Activated CD4-positive, alpha-beta T cell treated with anti-CD3 and anti-CD28 coated beads for 4 hours (primary cell): ENCODE measurements around the gene PPTC7.
"Not testable (repeated sequence)": the region's sequence is repeated elsewhere in the genome, so short reads cannot be mapped to it uniquely, and the experiment has no call there.

ENCODE experiments used
- DNase-seq, 2 donors: peaks; one replicate each; pipeline ENCODE4 v3.0.0-alpha.2; 2020

The PPTC7 gene

GRCh38 chr12:110585231-110585799 is 2.2 kb upstream of the PPTC7 start:
- DNase-seq, result peak; percentile 52 to 56

GRCh38 chr12:110582276-110583136 is 612 bp downstream of the PPTC7 start:
- DNase-seq, result peak; percentile 82 to 85

- DNase-seq, result no peak
These were observed 1.2 kb downstream of the PPTC7 start for GRCh38 chr12:110581931-110582275.

GRCh38 chr12:110579535-110580253 is 3.4 kb downstream of the PPTC7 start:
- DNase-seq, result no peak

GRCh38 chr12:110578694-110579534 is 4.2 kb downstream of the PPTC7 start:
- DNase-seq, result peak in 1 of 2 donors; percentile 42

GRCh38 chr12:110577864-110578693 is 5.0 kb downstream of the PPTC7 start:
- DNase-seq, result peak; percentile 48

- DNase-seq, result no peak
These were observed 6.6 kb downstream of the PPTC7 start for GRCh38 chr12:110576504-110576903.

- DNase-seq, result no peak
These were observed 7.8 kb downstream of the PPTC7 start for GRCh38 chr12:110575326-110575725.

GRCh38 chr12:110574717-110575230 is 8.3 kb downstream of the PPTC7 start:
- not testable (repeated sequence) for DNase-seq

GRCh38 chr12:110574044-110574443 is 9.1 kb downstream of the PPTC7 start:
- DNase-seq, result no peak

GRCh38 chr12:110570798-110571197 is 12.3 kb downstream of the PPTC7 start:
- DNase-seq, result not testable (repeated sequence)

GRCh38 chr12:110569838-110570237 is 13.3 kb downstream of the PPTC7 start:
- not testable (repeated sequence) for DNase-seq

- no peak for DNase-seq
These were observed 14.4 kb downstream of the PPTC7 start for GRCh38 chr12:110568752-110569151.

GRCh38 chr12:110566993-110567392 is 16.1 kb downstream of the PPTC7 start:
- no peak for DNase-seq

- DNase-seq, result no peak
These were observed 16.9 kb downstream of the PPTC7 start for GRCh38 chr12:110565894-110566871.

- DNase-seq, result no peak
These were observed 18.6 kb downstream of the PPTC7 start for GRCh38 chr12:110564471-110564991.

- DNase-seq, result no peak
These were observed 19.2 kb downstream of the PPTC7 start for GRCh38 chr12:110563702-110564470.

GRCh38 chr12:110562386-110562785 is 20.7 kb downstream of the PPTC7 start:
- peak in 1 of 2 donors; percentile 21 for DNase-seq

- no peak for DNase-seq
These were observed 21.5 kb downstream of the PPTC7 start for GRCh38 chr12:110561471-110562201.
